LNCaP clone FGC (cell line): Measurements from ENCODE around the gene PTGDS.

Experiments
- DNase-seq: peaks from one replicate; pipeline ENCODE4 v3.0.0-alpha.2; 2011; ENCODE audit warnings: low read depth
- H3K4me3 ChIP-seq: 2 replicates; pipeline ENCODE4 v1.5.1; 2011; ENCODE audit warnings: mild to moderate bottlenecking, low read depth, low read length, control low read depth
- CTCF ChIP-seq: IDR thresholded peaks from 2 replicates; pipeline ENCODE4 v1.5.1; 2012; ENCODE audit warnings: mild to moderate bottlenecking; ENCODE audit not compliant: control insufficient read depth, insufficient read depth; ENCODE audit errors: extremely low read depth

The PTGDS gene

GRCh38 chr9:136965771-136966484 lies 11.4 kb upstream of the PTGDS start:
- H3K4me3 ChIP-seq = no peak overlapping the region
- TF ChIP-seq CTCF = no peak
- no peak for DNase-seq

DNA sequence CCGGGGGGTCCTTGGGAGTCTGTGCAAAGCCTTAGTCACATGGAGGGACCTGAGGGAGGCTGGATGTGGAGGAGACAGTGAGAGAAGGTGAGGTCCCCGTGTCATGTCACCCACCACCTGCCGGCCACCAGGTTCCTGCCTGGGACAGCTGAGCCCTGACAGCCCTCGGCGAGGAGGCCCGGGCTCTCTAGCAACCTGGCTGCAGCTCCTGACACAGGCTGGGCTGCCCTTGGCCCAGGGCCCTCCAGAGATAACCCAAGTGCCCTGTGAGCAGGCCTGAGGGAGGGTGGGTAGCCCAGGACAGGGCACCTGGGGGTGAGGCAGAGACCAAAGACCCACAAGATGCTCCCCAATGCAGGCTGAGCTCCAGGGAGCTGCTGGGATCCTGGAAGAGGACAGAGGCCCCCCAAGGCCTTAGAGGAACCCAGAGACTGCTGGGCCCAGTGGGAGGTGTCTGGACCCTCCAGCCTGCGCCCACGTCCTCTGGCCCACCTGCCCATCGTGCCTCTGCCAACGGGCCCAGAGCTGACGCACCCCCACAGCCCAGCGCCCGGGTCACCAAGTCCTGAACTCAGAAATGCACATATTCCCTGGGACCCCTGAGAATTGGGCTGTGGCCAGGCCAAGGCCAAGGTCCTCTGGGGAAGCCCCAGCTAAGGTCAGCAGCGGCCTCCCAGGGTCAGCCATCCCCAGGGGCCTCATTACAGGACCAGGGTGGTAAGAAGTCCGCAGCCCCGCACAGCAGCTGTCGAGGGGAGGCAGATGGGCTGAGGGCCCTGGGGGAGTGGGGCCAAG lies 8.8 kb upstream of the PTGDS start:
- DNase-seq = no peak

GRCh38 chr9:136969150-136969549 lies 8.2 kb upstream of the PTGDS start:
- H3K4me3 ChIP-seq = no peak overlapping the region
- no peak for TF ChIP-seq CTCF
- DNase-seq = no peak

More for the DNA sequence above, 8.8 kb upstream of the PTGDS start:
- no peak for TF ChIP-seq CTCF
- H3K4me3 ChIP-seq = no peak overlapping the region

- H3K4me3 ChIP-seq = no peak overlapping the region
Measured at GRCh38 chr9:136969774-136970173, 7.5 kb upstream of the PTGDS start.

GRCh38 chr9:136970361-136970760 lies 6.9 kb upstream of the PTGDS start:
- no peak for DNase-seq
- no peak for TF ChIP-seq CTCF
- no peak overlapping the region for H3K4me3 ChIP-seq

More at GRCh38 chr9:136969774-136970173, 7.5 kb upstream of the PTGDS start:
- TF ChIP-seq CTCF = no peak
- DNase-seq = no peak

DNA sequence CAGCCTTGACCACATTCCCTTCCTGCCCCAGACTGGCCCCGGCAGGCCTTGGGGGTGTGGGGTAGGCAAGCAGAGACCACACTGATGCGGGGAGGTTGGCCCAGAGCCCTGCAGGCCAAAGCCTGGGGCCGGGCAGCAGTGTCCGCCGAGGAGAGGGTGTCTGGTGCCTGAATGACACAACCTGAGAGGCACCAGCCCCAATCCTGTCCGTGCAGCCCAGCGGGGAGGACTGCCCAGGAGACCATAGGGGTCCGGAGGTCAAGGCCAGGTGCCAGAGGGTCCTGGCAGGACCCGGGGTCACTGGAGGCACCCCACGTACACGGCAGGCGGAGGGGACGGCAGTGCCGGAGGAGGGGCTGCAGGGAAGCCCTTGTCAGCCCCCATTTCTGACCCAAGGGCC lies 5.6 kb upstream of the PTGDS start:
- no peak for TF ChIP-seq CTCF
- DNase-seq = no peak
- no peak overlapping the region for H3K4me3 ChIP-seq
